OCI-LY3 (cell line): Measurements from ENCODE around the gene YBX1.

ENCODE experiments used
- CTCF ChIP-seq: fragments of 200-600, 300-600 bp; sonication (generic); IDR thresholded peaks from 2 replicates; pipeline ENCODE4 v1.5.1; 2014; ENCODE audit warnings: antibody characterized with exemption, low read length, low read depth
- EZH2phosphoT487 ChIP-seq: fragments of 200-600 bp; shearing (Covaris generic); IDR thresholded peaks from 2 replicates; pipeline ENCODE4 v1.6.1; 2018; ENCODE audit warnings: antibody characterized with exemption, mixed run types, low read depth

GRCh38 chr1:42691157-42691498 lies 8.9 kb downstream of the YBX1 start:
- no peak for TF ChIP-seq CTCF
- no peak for TF ChIP-seq EZH2phosphoT487
